Ovary (tissue), 3 donors: Measurements from ENCODE around the gene LHB.
"Not testable (repeated sequence)": the region's sequence is repeated elsewhere in the genome, so short reads cannot be mapped to it uniquely, and the experiment has no call there.

Experiments used
- CTCF ChIP-seq, 3 donors: fragments of 450-650 bp in 2 of 3; fragments of 200-600 bp in 1 of 3; IDR thresholded peaks; one replicate each; pipeline versions ENCODE4 v1.5.1 to v1.8.0; 2016 to 2022; ENCODE audit warnings: antibody characterized with exemption in 3 of 3, mild to moderate bottlenecking in 1 of 3
- EP300 ChIP-seq: sonication (generic); formaldehyde crosslinking; IDR thresholded peaks from one replicate; pipeline ENCODE4 v1.6.1; 2017; ENCODE audit warnings: antibody characterized with exemption
- donor health status: DM: no; HTN: no; CAD: no.

- not testable (repeated sequence) for TF ChIP-seq EP300; CTCF (IDR thresholded peaks at IDR 0.05)
Observed at GRCh38 chr19:49018388-49019241, 1.7 kb upstream of the LHB start.
